HepG2 (cell line): ENCODE results near the gene SRCIN1. TPM values are rescaled to one million over a fixed set of nuclear protein-coding genes. Genes with fewer than 3 reads are reported as not detected.

ENCODE experiments used
- ARNT ChIP-seq: fragments of 450-650 bp; IDR thresholded peaks from 2 replicates; pipeline ENCODE4 v1.6.1; 2017
- FOSL2 ChIP-seq: sonication (generic); formaldehyde crosslinking; IDR thresholded peaks from 2 replicates; pipeline ENCODE4 v1.4.0; 2020; ENCODE audit warnings: missing genetic modification reagents
- HCFC1 ChIP-seq: fragments of 150-350 bp; IDR thresholded peaks from 2 replicates; pipeline ENCODE4 v1.6.1; 2014; ENCODE audit warnings: low read depth, low read length
- KLF16 ChIP-seq, 2 experiments: sonication (generic) in 1 of 2; formaldehyde crosslinking in 1 of 2; IDR thresholded peaks; 2 replicates each; pipeline versions ENCODE4 v1.6.1 to v1.8.0; 2016 to 2023; ENCODE audit warnings: missing genetic modification reagents in 2 of 2, missing compliant biosample characterization in 1 of 2
- MLLT10 ChIP-seq: sonication (generic); formaldehyde crosslinking; IDR thresholded peaks from 2 replicates; pipeline ENCODE4 v1.4.0; 2020; ENCODE audit warnings: missing genetic modification reagents
- NFIC ChIP-seq: IDR thresholded peaks from 2 replicates; pipeline ENCODE4 v1.6.1; 2012; ENCODE audit warnings: mild to moderate bottlenecking, low read length, inconsistent platforms
- RERE ChIP-seq: IDR thresholded peaks from 2 replicates; pipeline ENCODE4 v1.6.1; 2016; ENCODE audit warnings: low read depth, missing genetic modification reagents, missing compliant biosample characterization
- SIN3A ChIP-seq: IDR thresholded peaks from 2 replicates; pipeline ENCODE4 v1.6.1; 2011; ENCODE audit warnings: low read depth, mild to moderate bottlenecking, control low read depth, low read length, borderline replicate concordance
- TEAD3 ChIP-seq: optimal IDR thresholded peaks from 2 replicates; pipeline ENCODE3; 2016; ENCODE audit warnings: borderline replicate concordance
- THAP9 ChIP-seq: sonication (generic); formaldehyde crosslinking; IDR thresholded peaks from 2 replicates; pipeline ENCODE4; 2020; ENCODE audit warnings: missing genetic modification reagents, mild to moderate bottlenecking, borderline replicate concordance
- ZBTB25 ChIP-seq: IDR thresholded peaks from 2 replicates; pipeline ENCODE4 v1.6.1; 2018; ENCODE audit warnings: missing genetic modification reagents
- ZBTB33 ChIP-seq: sonication (generic); formaldehyde crosslinking; IDR thresholded peaks from 2 replicates; pipeline ENCODE4 v1.4.0; 2020; ENCODE audit warnings: missing genetic modification reagents
- ZBTB49 ChIP-seq: sonication (generic); formaldehyde crosslinking; IDR thresholded peaks from 2 replicates; pipeline ENCODE4 v1.4.0; 2020; ENCODE audit warnings: missing genetic modification reagents, borderline replicate concordance
- ZNF225 ChIP-seq: sonication (generic); formaldehyde crosslinking; IDR thresholded peaks from 2 replicates; pipeline ENCODE4 v1.4.0; 2020; ENCODE audit warnings: mild to moderate bottlenecking, missing genetic modification reagents
- polyA plus RNA-seq, 8 experiments: library from polyadenylated mRNA; depleted of rRNA in 3 of 8; stranded (reverse) in 7 of 8; unstranded in 1 of 8; fragments of >200 nt; fragmentation: Illumina TruSeq in 4 of 8; extraction: Trizol in 4 of 8; gene quantifications; 2 replicates each; pipeline versions ENCODE4 v1.2.1 to v1.2.3, GENCODE V29; 2011 to 2016; ENCODE audit warnings: low read depth in 4 of 8, missing spikeins in 1 of 8, mixed read lengths in 1 of 8; ENCODE audit not compliant: insufficient read depth in 1 of 8
- total RNA-seq, 5 experiments: library from RNA; depleted of rRNA; stranded (reverse); fragments of >200 nt; fragmentation: Illumina TruSeq; extraction: Trizol; gene quantifications; 2 replicates each; pipeline ENCODE4 v1.2.3, GENCODE V29; 2016; ENCODE audit warnings: low read depth in 1 of 5

The SRCIN1 gene
- total and polyA plus RNA-seq, 2 of the 13 experiments (the other 11 are each of a cell fraction or from before 2014, with no cell fraction given) = 1.2 to 9.6 TPM

- TF ChIP-seq KLF16 (CRISPR knock-in tag; IDR thresholded peaks at IDR 0.05) (no peak), ZBTB25 (CRISPR knock-in tag) (no peak), THAP9 (CRISPR knock-in tag) (no peak), ARNT (no peak), HCFC1 (no peak), MLLT10 (CRISPR knock-in tag) (no peak), TEAD3 (CRISPR knock-in tag) (no peak), RERE (CRISPR knock-in tag) (no peak), ZBTB33 (CRISPR knock-in tag) (peak; percentile 80), SIN3A (no peak), NFIC (no peak), FOSL2 (CRISPR knock-in tag) (peak; percentile 9; the same call in 1 of the 2 replicates), ZBTB49 (CRISPR knock-in tag) (no peak), ZNF225 (CRISPR knock-in tag) (no peak)
Observed at GRCh38 chr17:38601539-38602351, 4.0 kb downstream of the SRCIN1 start (continued).
